D721Med (cell line): ENCODE results near the gene CERT1.

Experiments
- DNase-seq: peaks from one replicate; pipeline ENCODE4 v3.0.0; 2011; ENCODE audit warnings: low spot score; ENCODE audit not compliant: insufficient read length
- FAIRE-seq: peaks from 2 replicates; lab custom pipeline; 2011; peaks lifted over from hg19 to GRCh38; lab: Jason Lieb, UNC
- CTCF ChIP-seq: IDR thresholded peaks from 2 replicates; pipeline ENCODE4 v1.5.1; 2012; ENCODE audit warnings: mild to moderate bottlenecking, control low read depth; ENCODE audit not compliant: insufficient read depth; ENCODE audit errors: missing control alignments

Gene CERT1

GRCh38 chr5:75524591-75524990, 13.2 kb upstream of the CERT1 start:
- TF ChIP-seq CTCF: no peak
- no peak for DNase-seq
- no peak for FAIRE-seq

- no peak for FAIRE-seq
These were observed 12.6 kb upstream of the CERT1 start for GRCh38 chr5:75524071-75524470.

GRCh38 chr5:75523275-75523674, 11.8 kb upstream of the CERT1 start:
- no peak for TF ChIP-seq CTCF
- FAIRE-seq (no peak), DNase-seq (no peak)

More at GRCh38 chr5:75524071-75524470, 12.6 kb upstream of the CERT1 start:
- TF ChIP-seq CTCF: no peak
- no peak for DNase-seq

GRCh38 chr5:75522542-75522941, 11.1 kb upstream of the CERT1 start:
- DNase-seq: no peak
- no peak for FAIRE-seq
- no peak for TF ChIP-seq CTCF

- DNase-seq (no peak), FAIRE-seq (no peak)
- TF ChIP-seq CTCF: no peak
These were observed 10.6 kb upstream of the CERT1 start for GRCh38 chr5:75522025-75522424.

GRCh38 chr5:75521195-75521594, 9.8 kb upstream of the CERT1 start:
- FAIRE-seq (no peak), DNase-seq (no peak)
- no peak for TF ChIP-seq CTCF

- FAIRE-seq (no peak), DNase-seq (no peak)
- TF ChIP-seq CTCF: no peak
These were observed 8.3 kb upstream of the CERT1 start for GRCh38 chr5:75519761-75520160.
